ENCODE data around the gene EPB41.
"Not testable (repeated sequence)": the region's sequence is repeated elsewhere in the genome, so short reads cannot be mapped to it uniquely, and the experiment has no call there.

The EPB41 gene

DNA sequence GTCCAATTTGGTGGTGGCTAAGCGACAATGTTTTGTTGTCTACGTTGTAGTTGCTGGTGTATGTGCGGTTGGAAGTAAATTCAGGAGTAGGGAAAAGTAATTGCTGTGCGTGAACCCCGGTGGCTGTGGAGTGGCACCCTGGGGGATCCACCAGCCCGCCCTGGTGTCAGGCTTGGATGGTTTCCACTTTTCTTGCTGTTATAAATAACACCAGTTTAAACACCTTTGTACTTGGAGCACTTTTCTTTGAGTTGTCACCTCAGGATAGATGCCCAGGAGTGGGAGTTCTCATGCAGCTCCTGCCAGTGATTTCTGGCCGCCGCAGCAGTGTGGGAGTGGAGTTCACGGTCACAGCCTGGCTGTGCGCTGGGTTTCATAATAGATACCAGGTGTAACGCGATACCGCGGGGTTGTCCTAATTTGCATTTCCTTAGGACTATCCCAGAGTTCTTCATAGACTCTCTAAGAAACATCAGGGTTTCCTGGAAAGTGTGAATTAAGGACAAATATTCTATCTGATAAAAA, 222.1 kb downstream of the EPB41 start:
- DNase-seq = no peak

GRCh38 chr1:29142714-29143113, 228.3 kb downstream of the EPB41 start:
- DNase-seq = no peak

- DNase-seq = no peak
Observed at GRCh38 chr1:29144178-29144577, 229.8 kb downstream of the EPB41 start.

GRCh38 chr1:29145739-29146437, 231.5 kb downstream of the EPB41 start:
- DNase-seq = no peak

GRCh38 chr1:29148656-29149491, 234.5 kb downstream of the EPB41 start:
- no peak for DNase-seq

DNA sequence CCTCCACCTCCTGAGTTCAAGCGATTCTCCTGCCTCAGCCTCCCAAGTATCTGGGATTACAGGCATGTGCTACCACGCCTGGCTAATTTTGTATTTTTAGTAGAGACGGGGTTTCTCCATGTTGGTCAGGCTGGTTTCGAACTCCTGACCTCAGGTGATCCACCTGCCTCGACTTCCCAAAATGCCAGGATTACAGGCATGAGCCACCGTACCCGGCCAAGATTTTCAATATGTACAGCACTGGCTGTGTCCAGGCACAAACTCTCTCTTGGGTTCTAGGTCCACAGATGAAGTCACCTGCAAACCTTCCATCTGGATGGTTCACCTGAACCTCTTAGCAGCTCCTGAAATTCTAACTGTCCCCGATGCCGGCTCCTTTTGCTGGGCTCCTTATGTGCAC, 236.0 kb downstream of the EPB41 start:
- DNase-seq = not testable (repeated sequence)

- no peak for DNase-seq
Observed at GRCh38 chr1:29152046-29152805, 237.9 kb downstream of the EPB41 start.

GRCh38 chr1:29156543-29157268, 242.3 kb downstream of the EPB41 start:
- DNase-seq = no peak

GRCh38 chr1:29157269-29157601, 242.9 kb downstream of the EPB41 start:
- no peak for DNase-seq

- no peak for DNase-seq
Observed at GRCh38 chr1:29159773-29160172, 245.4 kb downstream of the EPB41 start.

- no peak for DNase-seq
Observed at GRCh38 chr1:29162025-29162424, 247.7 kb downstream of the EPB41 start.

DNA sequence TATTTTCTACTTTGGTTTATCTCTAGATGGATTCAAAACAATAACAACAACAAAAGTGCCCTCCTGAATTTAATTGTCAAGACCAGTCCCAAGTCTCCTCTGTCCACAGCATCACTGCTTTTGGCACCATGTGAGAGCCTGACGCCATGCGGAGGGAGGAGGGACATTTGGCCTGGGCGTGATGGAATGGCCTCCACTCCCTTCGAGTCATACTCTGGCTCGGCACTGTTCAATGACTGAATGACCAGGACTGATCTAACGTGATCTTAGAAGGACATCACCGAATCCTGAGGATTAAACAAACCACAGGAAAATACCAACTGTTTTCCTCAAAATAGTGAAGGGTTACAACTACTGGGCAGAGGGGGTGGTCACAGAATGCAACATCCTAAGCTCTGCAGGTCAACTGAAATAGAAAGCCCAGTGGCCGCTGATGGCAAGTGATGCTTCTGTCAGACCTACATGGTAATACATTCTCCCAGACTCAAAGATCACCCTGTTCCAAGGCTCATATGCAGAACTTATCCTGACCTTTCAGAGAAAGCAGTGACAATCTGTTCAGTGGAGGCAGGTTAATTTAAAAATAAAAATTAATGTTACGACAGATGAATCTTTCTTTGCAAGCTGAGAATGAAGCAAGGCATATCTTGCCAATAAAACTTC, 248.2 kb downstream of the EPB41 start:
- DNase-seq = no peak

DNA sequence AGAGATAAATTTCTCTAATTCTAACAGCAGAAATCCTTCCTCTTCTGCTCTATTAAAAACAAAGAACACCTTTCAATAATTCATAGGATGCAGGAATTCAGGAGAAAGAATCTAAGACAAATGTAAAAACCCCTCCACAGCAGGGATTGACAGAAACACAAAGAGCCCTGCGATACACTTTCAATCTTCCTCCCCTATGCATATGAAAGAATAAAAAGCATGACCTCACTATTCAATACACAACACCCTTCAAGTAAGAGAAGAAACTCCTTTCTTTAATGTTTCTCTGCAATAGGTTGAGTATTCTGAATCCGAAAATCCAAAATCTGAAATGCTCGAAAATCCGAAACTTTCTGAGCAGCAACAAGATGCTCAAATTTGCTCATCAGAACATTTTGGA, 250.2 kb downstream of the EPB41 start:
- no peak for DNase-seq

- no peak for DNase-seq
Observed at GRCh38 chr1:29166291-29166878, 252.0 kb downstream of the EPB41 start.

- DNase-seq = no peak
Observed at GRCh38 chr1:29167904-29168303, 253.5 kb downstream of the EPB41 start.

Data from NCI-H510A treated with DMSO at 0.1 percent for 48 hours (cell line).